NCI-H2081 (cell line): ENCODE data around the gene VKORC1L1.
A peak's percentile ranks its signal among the peaks of the same experiment; 100 is the strongest.
"Not testable (repeated sequence)": the region's sequence is repeated elsewhere in the genome, so short reads cannot be mapped to it uniquely, and the experiment has no call there.

ENCODE experiments used
- DNase-seq, 2 experiments: peaks; one replicate each; lab custom pipeline; 2025; lab: John Stamatoyannopoulos, UW

The VKORC1L1 gene

GRCh38 chr7:65938336-65938895, 65.5 kb downstream of the VKORC1L1 start:
- DNase-seq, result no peak

DNA sequence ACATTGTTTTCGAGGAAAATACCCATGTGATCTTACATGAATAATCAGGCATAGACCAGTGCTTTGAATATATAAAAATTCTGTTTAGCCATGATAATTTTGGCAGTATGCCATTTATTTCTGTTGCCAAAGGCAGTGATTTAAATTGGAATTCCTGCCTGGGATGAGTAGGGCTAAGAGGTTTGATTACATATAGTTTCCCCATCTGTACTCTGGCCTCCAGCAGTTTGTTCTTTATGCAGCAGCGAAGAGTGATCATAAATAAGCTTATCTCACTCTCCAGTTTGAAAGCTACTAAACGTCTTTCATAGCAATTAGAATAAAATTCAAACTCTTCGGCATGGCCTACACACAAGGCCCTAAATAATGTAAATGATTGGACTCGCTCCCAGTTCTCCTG, 72.9 kb downstream of the VKORC1L1 start:
- DNase-seq, result not testable (repeated sequence)

- DNase-seq, result no peak
Observed at GRCh38 chr7:65946904-65947303, 74.0 kb downstream of the VKORC1L1 start.

GRCh38 chr7:65951837-65952578, 79.1 kb downstream of the VKORC1L1 start:
- peak in 1 of 2 experiments; percentile 38 for DNase-seq

DNA sequence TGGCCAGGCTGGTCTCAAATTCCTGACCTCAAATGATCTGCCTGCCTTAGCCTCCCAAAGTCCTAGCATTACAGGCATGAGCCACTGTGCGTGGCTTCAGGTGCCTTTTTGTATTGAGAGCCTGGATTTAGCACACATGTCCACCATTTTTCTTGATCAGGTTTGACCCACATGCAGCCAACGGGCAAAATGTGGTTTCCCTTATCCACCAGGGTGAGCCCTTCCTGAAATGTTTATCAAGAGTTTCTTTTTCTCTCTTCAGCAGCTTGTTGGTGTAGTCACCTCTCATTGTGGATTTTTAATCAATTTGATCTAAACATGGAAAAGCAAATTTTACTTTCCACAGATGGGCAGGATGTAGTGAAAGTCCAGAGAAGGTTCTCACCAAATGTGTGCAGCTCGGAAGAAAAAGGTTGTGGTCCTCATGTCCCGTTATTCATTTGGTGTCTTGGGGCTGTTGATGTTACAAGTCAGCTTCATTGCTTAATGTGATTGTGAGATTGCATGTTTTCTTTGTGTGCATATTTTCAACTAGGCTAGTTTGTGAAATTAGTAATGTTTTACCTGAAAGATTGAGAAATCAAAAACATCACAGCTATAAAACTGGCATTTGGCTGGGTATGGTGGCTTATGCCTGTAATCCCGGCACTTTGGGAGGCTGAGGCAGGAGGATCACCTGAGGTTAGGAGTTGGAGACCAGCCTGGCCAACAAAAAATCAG, 80.3 kb downstream of the VKORC1L1 start:
- DNase-seq, result no peak

DNA sequence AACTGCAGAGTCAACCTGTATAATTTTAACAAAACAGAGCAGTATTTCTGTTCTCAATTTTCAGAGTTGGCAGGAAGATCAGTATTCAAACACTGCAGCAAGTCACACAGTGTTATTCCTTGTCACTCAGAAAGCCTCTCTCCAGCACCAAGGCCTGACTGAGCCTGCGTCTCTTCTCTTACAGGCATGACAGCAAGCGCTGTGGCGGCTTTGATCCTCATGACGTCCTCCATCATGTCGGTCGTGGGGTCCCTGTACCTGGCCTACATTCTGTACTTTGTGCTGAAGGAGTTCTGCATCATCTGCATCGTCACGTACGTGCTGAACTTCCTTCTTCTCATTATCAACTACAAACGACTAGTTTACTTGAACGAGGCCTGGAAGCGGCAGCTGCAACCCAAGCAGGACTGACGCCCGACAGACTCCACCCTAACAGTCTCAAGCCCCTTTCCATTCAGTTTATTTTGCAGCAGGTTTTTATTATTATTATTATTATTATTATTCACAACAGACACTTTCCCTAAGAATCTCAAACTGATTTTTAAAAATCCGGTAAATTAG, 81.1 kb downstream of the VKORC1L1 start:
- no peak for DNase-seq

DNA sequence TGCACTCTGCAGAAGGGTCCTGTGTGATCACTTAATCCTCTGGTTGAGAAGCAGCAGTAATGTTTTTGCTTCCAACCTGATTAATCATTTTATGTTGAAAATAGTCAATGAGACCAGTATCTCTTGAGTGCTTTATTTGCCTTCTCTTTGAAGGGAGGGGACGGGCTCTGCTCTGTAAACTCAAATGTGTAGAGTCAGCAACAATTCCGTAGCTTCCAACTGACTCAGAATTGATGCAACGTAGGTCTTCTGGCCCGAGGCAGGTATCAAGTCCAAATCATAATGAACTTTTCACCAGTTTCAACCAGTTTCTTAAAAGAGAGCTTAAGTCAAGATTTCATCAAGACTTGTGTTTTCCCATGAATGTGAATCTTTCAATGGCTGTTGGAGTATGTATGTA, 82.8 kb downstream of the VKORC1L1 start:
- DNase-seq, result no peak

DNA sequence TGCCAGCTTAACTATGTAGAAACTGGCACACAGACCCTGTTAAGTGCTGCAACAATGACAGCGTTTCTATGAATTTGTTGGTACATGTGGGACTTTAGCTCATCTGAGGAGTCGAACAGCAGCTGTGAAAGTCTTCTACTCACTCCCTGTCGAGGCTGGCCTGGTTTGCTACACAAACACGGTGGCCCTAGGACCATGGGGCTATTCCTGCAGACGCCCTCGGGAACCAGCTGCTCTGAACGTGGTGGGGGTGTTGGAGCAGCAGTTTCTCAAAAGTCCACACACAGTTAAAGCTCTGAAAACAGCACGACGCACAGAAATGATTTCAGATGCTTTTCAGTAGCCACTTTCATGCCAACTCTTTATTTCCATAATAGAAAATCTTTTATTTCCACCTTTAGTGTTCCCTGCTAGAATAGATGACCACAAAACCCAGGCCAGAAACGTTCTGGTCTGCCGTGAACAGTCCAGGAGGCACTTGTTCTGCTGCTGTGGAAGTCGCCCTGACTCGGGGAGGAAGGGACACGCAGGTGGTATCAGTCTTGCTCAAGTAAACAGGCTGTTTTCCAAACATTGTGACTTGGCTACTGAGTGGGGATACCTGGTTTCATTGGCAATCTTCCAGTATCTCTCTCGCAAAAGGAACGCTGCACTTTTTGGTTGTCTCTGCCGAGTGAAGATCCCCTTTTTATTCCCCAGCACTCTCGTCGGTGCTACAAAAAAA, 87.6 kb downstream of the VKORC1L1 start:
- DNase-seq, result no peak

DNA sequence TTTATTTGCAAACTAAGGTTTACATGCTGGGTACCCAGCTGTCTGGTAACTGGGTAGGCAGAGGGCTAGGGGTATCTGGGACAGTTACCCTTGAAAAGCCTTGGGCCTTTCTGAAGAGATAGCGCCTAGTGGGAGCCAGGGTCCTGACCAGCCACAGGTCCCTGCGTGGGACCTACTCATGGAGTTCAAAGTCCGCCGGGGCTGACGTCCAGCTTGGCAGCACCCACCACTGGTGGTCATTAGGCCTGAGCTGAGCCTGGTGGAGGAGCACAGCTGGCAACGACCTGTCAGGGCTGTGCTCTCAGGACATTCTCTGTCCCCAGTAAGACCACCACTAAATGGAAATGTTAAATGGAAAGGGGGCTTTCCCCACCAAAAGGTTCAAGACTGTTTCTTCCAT, 89.2 kb downstream of the VKORC1L1 start:
- no peak for DNase-seq

DNA sequence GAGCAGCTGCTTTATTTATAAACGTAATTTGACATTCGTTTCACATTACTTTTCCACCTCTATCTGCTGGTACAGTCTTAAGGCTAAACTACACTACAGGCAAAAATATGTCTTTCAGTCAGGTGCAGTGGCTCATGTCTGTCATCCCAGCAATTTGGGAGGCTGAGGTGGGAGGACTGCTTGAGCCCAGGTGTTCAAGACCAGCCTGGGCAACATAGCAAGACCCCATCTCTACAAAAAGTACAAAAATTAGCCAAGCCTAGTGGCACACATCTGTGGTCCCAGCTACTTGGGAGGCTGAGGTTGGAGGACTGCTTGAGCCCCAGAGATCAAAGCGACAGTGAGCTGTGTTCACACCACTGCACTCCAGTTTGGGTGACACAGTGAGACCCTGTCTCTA, 91.8 kb downstream of the VKORC1L1 start:
- DNase-seq, result not testable (repeated sequence)

GRCh38 chr7:65966146-65966545, 93.3 kb downstream of the VKORC1L1 start:
- DNase-seq, result no peak

DNA sequence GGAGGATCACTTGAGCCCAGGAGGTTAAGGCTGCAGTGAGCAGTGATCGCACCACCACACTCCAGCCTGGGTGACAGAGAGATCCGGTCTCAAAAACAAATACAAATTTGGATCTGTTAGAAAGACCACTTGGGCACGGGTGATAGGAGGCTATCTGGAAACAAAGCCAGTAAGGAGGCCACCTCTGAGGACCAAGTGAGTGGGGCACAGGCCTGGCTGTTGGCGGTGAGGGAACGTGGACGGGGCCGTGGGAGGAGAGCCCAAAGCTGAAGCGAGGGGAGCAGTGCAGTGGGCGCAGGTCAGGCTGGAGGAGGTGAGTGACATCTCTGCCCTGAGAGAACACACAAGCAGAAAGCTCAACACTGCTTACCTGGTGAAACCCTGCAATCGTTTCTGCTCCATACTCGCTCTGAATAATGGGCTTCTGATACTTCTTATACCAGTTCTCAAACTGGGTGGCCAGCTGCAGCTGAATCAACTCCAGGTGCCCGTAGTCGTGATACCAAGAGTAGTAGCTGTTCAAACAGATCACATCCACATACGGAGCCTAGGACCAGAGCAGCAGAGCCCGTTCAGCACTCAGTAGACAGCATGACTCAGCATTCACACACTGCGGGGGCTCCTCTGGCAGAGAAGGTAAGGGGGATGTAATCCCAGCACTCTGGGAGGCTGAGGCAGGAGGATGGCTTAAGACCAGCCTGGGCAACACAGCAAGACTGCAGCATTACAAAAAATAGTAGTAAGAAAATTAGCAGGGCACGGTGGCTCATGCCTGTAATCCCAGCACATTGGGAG, 94.7 kb downstream of the VKORC1L1 start:
- no peak for DNase-seq

DNA sequence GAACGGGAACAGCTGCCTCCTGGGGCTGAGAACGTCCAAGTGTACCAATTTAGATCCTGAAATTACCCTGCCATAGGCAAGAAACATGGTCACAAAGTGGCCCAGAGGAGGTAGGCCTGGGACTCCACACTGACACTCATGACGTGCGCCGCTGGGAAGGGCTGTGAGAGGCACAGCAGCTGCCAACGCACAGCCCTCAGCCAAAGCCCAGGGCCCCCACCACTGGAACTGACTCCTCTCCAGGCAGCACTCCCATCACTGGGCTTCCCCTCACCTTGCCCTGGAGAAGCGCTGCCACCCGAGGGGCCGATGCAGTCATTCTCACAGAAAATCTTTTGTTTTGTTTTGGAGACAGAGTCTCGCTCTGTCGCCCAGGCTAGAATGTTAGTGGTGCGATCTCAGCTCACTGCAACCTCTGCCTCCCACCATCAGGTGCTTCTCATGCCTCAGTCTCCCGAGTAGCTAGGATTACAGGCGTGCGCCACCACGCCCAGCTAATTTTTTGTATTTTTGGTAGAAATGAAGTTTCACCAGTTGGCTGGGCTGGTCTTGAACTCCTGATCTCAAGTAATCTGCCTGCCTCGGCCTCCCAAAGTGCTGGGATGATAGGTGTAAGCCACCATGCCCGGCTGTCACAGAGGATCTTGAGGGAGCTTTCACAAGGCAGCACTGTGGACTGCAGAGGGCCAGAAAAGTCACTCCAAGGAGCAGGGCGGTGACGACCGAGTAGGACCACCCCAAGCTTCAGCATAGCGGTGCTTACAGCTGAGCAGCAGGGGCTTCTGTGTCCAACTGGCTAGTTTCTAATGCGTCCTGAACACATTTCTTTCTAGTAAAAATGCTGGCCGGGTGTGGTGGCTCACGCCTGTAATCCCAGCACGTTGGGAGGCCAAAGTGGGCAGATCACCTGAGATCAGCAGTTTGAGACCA, 95.6 kb downstream of the VKORC1L1 start:
- DNase-seq, result no peak

DNA sequence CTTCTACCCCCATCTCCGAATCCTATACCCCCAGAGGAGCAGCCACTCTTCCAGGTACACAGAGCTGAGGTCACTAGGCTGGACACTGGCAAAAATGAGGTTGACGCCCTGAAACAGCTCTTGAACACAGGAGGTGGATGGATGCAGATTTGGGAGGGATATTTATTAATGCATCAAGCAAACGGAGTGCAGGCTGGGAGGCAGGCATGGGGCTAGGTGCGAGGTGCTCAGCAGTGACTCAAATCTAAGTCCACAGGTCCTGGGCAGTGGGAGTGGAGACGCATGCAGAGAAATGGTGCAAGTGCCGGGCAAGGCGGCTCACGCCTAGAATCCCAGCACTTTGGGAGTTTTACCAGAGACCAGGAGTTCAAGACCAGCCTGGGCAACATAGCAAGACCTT, 98.1 kb downstream of the VKORC1L1 start:
- DNase-seq, result no peak

DNA sequence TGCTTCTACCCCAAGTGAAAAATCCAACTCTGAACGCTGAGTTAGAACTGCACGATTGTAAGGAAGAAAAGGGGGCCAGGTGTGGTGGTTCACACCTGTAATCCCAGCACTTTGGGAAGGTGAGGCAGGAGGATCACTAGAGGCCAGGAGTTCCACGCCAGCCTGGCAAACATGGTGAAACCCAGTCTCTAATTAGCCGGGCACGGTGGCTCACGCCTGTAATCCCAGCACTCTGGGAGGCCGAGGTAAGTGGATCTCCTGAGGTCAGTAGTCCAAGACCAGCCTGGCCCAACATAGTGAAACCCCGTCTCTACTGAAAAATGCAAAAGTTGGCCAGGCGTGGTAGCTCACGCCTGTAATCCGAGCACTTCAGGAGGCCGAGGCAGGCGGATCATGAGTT, 100.1 kb downstream of the VKORC1L1 start:
- DNase-seq, result no peak

DNA sequence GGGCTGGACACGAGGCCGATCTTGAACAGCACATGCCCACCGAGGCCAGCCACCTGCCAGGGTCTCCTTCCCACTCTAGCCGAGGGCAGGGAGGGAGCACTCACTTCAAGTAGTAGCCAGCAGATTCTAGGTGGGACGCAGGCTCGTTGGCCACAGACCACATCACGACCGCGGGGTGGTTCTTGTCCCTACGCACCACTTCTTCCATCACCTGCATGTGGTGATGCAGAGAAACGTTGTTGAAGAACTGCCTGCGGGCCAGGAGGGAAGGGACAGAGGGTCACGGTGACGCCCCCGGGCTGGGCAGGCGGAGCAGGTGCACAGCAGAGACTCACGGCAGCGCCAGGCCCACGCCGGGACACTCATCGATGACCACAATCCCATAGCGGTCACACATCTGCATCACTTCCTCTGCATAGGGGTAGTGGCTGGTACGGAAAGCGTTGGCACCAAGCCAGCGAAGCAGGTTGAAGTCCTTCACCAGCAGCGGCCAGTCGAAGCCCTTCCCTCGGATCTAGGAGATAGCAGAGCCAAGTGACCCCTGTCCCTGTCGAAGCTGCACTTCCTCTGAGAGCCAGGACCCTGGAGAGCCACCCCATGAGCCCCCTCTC, 101.4 kb downstream of the VKORC1L1 start:
- no peak for DNase-seq

GRCh38 chr7:65974876-65975275, 102.0 kb downstream of the VKORC1L1 start:
- no peak for DNase-seq

GRCh38 chr7:65975814-65976445, 103.1 kb downstream of the VKORC1L1 start:
- no peak for DNase-seq

DNA sequence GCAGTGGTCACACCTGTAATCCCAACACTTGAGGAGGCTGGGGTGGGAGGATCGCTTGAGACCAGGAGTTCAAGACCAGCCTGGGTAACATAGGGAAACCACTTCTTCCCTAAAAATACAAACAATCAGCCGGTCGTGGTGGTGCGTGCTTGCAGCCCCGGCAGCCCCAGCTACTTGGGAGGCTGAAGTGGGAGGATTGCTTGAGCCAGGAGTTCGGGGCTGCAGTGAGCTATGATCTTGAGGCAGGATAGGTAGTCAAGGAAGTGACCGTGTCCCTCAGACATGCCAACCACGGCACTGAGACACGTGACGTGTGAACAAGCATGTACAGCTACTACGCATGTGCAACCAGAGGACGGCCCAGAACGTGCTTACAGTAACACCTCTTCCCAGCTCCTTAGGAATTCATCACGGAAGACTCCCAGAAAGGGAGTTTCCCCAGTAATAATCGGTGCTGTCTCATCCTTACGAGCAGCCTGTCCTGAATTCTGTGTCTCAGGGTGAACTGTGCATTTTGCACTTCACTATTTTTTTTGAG, 103.9 kb downstream of the VKORC1L1 start:
- no peak for DNase-seq
